DMS 273 treated with DMSO at 0.1 percent for 48 hours (cell line): ENCODE results near the gene CHD1L.
"Not testable (repeated sequence)": the region's sequence is repeated elsewhere in the genome, so short reads cannot be mapped to it uniquely, and the experiment has no call there.

Experiments
- DNase-seq: peaks from one replicate; lab custom pipeline; 2025; lab: John Stamatoyannopoulos, UW

The CHD1L gene

GRCh38 chr1:147242449-147243227 lies at the start of gene CHD1L:
CHD1L (plus strand) TSS chr1:147242684; CDS start chr1:147242704, 20 bp downstream.
- peak; percentile 80 for DNase-seq

GRCh38 chr1:147197324-147197723 lies 45.2 kb upstream of the CHD1L start:
- not testable (repeated sequence) for DNase-seq

- no peak for DNase-seq
Measured at GRCh38 chr1:147201276-147201675, 41.2 kb upstream of the CHD1L start.

- no peak for DNase-seq
Measured at GRCh38 chr1:147201786-147202185, 40.7 kb upstream of the CHD1L start.

- no peak for DNase-seq
Measured at GRCh38 chr1:147202576-147202975, 39.9 kb upstream of the CHD1L start.

GRCh38 chr1:147204080-147204479 lies 38.4 kb upstream of the CHD1L start:
- DNase-seq: no peak

GRCh38 chr1:147207192-147207591 lies 35.3 kb upstream of the CHD1L start:
- no peak for DNase-seq

- no peak for DNase-seq
Measured at GRCh38 chr1:147208619-147209018, 33.9 kb upstream of the CHD1L start.

GRCh38 chr1:147209825-147210821 lies 32.4 kb upstream of the CHD1L start:
- no peak for DNase-seq

GRCh38 chr1:147210987-147211386 lies 31.5 kb upstream of the CHD1L start:
- DNase-seq: no peak

- DNase-seq: no peak
Measured at GRCh38 chr1:147211577-147211976, 30.9 kb upstream of the CHD1L start.

GRCh38 chr1:147213271-147213670 lies 29.2 kb upstream of the CHD1L start:
- DNase-seq: no peak

- no peak for DNase-seq
Measured at GRCh38 chr1:147214325-147214724, 28.2 kb upstream of the CHD1L start.

GRCh38 chr1:147214842-147215539 lies 27.5 kb upstream of the CHD1L start:
- DNase-seq: no peak

- no peak for DNase-seq
Measured at GRCh38 chr1:147215540-147215916, 27.0 kb upstream of the CHD1L start.

GRCh38 chr1:147216124-147216523 lies 26.4 kb upstream of the CHD1L start:
- DNase-seq: no peak

- no peak for DNase-seq
Measured at GRCh38 chr1:147217141-147217540, 25.3 kb upstream of the CHD1L start.

- DNase-seq: no peak
Measured at GRCh38 chr1:147218606-147219005, 23.9 kb upstream of the CHD1L start.

GRCh38 chr1:147223740-147224615 lies 18.5 kb upstream of the CHD1L start:
- DNase-seq: no peak

GRCh38 chr1:147225193-147225730 lies 17.2 kb upstream of the CHD1L start, which contains the start of gene FMO5:
FMO5 (minus strand) TSS chr1:147225339; CDS start chr1:147225029, 310 bp downstream.
- no peak for DNase-seq

GRCh38 chr1:147231032-147231431 lies 11.5 kb upstream of the CHD1L start:
- not testable (repeated sequence) for DNase-seq
